Transverse colon (tissue), 4 donors: Measurements from ENCODE around the gene ANK3.

ENCODE experiments used
- CTCF ChIP-seq, 5 experiments: fragments of 200-600 bp in 3 of 5; fragments of 450-650 bp in 2 of 5; sonication (generic) in 3 of 5; IDR thresholded peaks; 1 replicate in 2 of 5; 2 replicates in 3 of 5; pipeline ENCODE4 v1.5.1; 2016 to 2017; ENCODE audit warnings: antibody characterized with exemption in 5 of 5, inconsistent platforms in 3 of 5, mild to moderate bottlenecking in 2 of 5, moderate library complexity in 1 of 5
- EP300 ChIP-seq: sonication (generic); formaldehyde crosslinking; IDR thresholded peaks from one replicate; pipeline ENCODE4 v1.6.1; 2017; ENCODE audit warnings: antibody characterized with exemption, low read depth
- POLR2A ChIP-seq: fragments of 450-650 bp; IDR thresholded peaks from one replicate; pipeline ENCODE4 v1.6.1; 2016; ENCODE audit warnings: antibody characterized with exemption, mild to moderate bottlenecking, moderate library complexity
- POLR2AphosphoS5 ChIP-seq, 3 donors: sonication (generic); formaldehyde crosslinking; IDR thresholded peaks; one replicate each; pipeline ENCODE4 v1.6.1; 2016; ENCODE audit warnings: antibody characterized with exemption in 3 of 3

- TF ChIP-seq CTCF (IDR thresholded peaks at IDR 0.05) (no peak), POLR2A (no peak), EP300 (no peak), POLR2AphosphoS5 (IDR thresholded peaks at IDR 0.05) (no peak)
These were observed 183.9 kb downstream of the ANK3 start for GRCh38 chr10:60205741-60206140.
